ENCODE measurements around the gene GIPR.
A peak's percentile ranks its signal among the peaks of the same experiment; 100 is the strongest.
"Not testable (repeated sequence)": the region's sequence is repeated elsewhere in the genome, so short reads cannot be mapped to it uniquely, and the experiment has no call there.

The GIPR gene

DNA sequence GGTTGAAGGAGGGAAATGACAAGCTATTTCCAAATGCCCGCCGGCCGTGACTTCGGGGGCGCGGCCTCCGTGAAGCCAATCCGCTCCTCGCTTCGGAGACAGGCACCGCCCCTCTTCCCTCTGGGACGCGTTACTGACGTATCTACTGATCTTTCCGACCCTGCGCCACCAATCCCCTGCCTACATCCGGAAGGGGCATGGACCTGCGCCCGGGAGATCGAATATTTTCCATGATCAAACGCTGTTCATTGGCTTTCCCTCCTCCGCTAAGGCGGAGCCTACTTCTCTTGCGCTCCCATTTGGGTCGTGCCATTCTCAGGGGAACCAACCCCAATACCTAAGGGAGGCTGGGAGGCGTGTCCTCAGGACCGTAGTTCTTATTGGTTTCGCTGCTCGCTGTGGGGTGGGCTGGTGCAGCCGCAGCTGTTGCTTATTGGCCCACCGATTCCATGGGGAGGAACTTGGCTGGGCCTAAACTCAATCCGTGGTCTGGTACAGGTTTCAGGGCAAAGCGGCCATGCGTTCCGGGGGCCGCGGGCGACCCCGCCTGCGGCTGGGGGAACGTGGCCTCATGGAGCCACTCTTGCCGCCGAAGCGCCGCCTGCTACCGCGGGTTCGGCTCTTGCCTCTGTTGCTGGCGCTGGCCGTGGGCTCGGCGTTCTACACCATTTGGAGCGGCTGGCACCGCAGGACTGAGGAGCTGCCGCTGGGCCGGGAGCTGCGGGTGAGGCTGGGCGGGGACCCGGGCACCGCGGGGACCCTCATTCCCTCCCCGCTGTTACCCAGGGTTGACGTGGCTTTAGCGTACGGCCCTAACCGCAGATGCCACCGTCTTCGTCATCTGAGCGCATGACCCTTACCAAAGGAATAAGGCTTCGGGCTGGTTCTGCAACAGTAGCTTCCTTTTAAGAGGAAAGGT, 24.4 kb downstream of the GIPR start, which contains the start of gene QPCTL:
QPCTL (plus strand) TSS at position 480 of the 919 bp plus-strand sequence; CDS start at position 518, 38 bp downstream.
- DNase-seq = peak; percentile 100

DNA sequence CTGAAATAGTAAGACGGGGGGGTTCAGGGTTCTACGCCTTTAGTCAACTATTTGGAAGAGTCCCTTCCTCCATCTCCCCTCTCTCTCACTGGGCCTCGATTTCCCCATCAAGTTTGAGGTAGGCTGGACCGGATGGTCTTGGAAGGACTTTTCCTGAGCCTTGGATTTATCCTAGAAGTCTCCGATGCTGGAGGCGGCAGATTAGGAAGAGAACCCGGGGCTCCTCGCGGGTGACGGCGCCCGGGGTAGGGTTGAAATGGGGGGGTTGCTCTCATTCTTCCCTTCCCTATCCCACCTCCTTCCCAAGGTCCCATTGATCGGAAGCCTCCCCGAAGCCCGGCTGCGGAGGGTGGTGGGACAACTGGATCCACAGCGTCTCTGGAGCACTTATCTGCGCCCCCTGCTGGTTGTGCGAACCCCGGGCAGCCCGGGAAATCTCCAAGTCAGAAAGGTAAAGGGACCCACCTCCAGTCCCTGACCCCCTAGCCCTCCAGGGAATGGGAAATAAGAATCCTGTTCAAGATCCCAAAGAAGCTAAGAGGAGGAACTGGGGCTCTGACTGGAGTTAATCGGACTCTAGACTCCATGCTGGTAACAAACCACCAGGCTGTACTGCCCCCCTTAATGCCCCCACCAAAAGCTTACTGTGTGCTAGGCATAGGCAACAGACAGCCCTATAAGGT, 25.2 kb downstream of the GIPR start:
- DNase-seq = peak; percentile 85

DNA sequence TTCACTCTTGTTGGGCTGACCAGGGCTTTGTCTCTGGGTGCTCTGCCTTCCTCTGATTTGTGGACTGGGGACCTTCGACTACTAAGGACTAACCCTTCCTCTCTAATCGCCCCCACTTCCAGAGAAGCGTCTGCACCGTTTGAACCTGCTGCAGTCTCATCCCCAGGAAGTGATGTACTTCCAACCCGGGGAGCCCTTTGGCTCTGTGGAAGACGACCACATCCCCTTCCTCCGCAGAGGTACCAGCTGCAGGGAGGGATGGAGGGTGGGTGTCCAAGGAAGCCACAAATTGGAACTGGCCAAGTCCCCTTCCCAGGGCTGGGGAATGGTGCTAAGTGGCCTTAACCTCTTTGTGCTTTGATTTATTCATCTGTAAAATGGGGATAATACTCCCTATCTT, 33.7 kb downstream of the GIPR start:
- no peak for DNase-seq

DNA sequence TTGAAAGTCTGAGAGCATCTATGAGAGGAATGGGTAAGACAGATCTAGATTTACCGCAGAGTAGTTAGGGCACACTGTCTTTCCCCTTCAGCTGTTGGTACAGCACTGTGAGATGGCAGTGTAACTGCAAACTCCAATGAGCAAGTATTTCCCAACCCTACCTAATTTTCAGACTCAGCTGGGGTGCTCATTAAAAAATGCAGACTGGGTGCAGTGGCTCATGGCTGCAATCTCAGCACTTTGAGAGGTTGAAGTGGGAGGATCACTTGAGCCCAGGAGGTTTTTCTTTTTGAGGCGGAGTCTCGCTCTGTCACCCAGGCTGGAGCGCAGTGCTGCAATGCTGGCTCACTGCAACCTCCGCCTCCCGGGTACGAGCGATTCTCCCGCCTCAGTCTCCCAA, 37.1 kb downstream of the GIPR start:
- DNase-seq = no peak

DNA sequence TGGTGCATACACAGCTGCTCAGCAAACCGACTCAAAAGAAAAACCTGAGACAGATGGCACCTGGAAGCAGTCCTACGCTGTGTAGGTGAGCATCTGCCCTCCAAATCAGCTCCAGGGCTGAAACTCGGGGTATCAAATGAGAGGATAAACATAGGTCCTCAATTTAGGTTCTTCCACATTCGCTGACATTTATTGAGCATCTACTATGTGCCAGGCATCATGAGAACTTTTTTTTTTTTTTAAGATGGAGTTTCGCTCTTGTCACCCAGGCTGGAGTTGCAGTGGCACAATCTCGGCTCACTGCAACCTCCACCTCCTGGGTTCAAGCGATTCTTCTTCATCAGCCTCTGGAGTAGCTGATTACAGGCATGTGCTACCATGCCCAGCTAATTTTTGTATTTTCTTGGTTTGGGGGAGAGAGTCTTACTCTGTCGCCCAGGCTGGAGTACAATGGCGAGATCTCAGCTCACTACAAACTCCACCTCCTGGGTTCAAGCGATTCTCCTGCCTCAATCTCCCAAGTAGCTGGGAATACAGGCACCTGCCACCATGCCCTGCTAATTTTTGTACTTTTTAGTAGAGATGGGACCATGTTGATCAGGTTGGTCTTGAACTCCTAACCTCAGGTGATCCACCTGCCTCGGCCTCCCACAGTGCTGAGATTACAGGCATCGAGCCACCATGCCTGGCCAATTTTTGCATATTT, 37.8 kb downstream of the GIPR start:
- DNase-seq = no peak

DNA sequence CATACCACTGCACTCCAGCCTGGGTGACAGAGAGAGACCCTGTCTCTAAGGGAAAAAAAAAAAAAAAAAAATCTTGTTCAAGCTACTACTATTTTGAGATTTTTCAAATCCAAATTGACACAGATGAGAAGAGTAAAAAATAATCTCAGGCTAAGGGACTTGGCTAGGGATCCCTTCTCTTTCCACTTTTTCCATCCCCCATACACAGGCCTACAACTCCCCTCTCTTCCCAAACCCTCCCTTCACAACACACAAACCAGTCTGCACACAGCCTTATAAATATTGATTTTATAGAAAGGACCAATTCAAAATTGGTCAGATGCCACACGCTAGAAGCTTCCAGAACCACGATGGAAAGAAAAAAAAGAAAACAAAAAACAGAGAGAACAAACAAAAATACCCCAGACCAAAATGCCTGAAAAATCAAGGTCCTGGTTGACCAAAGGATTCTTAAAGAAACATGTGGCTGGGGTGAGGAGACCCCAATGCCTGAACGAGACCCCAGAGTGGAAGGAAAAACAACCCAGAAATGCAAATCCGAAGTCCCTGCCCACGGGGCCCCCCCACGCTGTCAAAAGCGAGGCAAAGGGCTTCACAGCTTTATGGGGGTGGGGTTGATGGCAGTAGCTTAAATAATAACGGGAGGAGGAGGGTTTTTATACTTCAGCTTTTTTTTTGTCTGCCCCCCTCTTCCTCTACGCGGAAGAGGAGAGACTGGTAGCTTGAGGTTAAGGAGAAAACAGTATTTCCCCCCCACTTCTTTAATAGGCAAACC, 42.5 kb downstream of the GIPR start:
- DNase-seq = no peak

DNA sequence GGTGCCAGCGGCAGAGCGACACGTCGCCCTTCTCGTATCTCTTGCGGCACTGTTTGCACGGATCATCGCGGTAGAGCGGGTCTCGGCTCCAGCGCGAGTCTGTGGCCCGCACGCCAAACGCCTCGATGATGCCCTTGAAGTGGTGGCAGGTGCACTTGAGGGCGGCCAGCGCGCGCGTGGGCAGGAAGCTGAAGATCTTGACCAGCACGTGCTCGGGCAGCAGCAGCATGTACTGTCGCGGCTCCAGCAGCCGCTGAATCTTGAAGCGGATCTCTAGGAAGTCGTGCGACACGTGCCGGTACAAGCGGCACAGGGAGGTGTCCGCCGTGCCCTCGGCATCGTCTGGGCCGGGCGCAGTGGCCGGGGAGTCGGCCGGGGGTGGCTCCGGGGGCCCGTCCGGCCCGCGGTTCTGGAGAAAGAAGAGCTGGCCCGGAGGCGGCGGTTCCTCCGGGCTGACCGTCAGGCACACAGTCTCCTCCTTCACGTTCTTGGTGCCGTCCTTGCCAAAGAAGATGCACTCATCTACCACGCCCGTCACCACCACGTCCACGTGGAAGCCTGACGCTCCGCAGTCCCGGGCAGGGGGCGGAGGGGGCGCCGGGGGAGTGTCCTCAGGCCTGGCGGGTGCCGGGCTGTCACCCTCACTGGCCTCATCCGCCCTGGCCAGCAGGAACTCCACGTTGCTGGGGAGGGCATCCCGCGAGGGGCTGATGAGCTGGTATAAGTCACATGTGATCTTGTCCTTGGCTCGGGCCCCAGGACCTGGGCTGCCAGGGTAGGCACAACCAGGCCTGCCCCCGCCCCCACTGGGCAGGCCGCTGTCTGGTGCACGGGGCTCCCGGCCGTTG, 44.1 kb downstream of the GIPR start:
- DNase-seq = no peak

DNA sequence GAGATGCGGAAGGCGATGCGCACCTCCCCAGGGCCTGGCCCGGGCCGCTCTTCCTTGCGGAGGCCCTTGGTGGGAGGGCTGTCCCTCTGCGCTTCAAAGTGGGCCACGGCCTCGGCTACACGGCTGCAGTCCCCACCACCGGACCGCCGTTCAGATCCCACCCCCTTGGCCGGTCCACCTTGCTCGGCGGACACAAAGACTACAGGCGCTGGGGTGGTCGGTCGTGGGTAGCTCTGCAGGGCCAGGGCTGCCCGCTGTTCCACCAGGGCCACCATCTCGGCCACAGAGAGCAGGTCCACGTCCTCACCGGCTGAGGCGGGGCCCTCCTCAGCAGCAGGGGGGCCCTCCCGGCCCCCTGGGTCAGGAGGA, 44.7 kb downstream of the GIPR start:
- DNase-seq = no peak

DNA sequence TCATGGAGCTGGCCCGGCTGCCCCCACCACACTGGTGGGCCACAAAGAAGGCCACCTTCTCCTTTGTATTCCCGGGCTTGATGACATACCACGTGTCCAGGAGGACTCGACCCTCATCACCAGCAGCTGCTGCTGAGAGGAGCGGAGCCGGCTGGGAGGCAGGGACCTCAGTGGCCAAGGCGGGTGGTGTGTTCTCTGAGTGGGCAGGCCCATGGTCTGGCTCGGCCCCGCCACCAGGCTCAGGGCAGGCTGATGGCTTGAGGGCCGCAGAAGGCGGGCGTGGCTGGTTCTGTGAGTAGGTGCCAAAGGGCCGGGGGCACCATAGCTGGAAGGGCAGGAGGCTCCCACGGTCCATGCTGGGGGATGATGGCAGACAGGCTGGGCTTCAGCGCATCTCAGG, 45.1 kb downstream of the GIPR start:
- no peak for DNase-seq

DNA sequence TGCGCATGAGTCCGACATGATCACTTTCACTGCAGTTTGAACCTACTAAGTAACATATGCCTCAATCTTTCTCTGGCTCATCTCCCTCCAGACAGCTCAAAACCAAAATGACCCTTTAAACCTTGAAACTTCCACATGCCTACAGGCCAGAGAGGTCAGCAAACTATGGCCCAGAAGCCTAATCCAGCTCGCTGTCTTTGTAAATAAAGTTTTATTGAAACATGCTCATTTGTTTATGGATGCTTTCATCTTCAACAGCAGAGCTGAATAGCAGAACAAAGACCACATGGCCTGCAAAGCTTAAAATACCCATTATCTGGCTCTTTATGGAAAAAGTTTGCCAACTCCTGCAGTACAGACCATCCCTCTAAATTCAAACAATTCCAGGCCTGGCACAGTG, 47.1 kb downstream of the GIPR start:
- DNase-seq = no peak

DNA sequence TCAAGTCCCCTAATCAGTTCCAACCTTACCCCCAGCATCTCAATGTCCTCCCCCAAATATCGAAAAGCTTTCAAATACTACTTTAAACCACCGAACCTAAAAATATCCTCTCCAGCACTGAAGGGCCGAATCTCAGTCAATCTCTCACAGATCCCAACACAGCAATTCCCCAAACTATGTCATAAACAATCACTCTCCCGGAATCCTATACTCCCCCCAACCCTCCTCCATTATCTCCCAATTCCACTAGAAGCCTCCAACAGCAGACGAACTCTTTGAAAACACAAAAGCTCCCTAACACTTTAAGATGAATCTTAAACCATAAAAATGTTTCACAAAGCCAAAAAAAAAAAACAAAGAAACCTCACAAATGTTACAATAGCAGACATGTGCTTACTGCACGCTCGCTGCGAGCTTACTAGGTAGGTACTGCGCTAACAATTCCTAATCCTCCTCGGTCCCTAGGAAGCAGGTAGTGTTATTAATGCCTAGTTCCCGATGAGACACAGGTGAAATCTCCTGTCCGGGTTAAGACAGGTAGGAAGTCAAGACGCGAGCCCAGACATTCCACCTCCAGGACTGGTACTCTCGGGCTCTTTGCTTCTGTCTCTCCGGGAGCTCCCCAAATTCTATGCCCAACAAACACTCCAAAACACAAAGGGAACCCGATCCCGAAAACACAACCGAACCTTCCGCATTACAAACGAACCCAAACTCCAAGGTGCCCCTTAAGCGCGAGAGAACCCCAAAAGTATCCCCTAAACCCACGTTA, 48.5 kb downstream of the GIPR start:
- DNase-seq = no peak

DNA sequence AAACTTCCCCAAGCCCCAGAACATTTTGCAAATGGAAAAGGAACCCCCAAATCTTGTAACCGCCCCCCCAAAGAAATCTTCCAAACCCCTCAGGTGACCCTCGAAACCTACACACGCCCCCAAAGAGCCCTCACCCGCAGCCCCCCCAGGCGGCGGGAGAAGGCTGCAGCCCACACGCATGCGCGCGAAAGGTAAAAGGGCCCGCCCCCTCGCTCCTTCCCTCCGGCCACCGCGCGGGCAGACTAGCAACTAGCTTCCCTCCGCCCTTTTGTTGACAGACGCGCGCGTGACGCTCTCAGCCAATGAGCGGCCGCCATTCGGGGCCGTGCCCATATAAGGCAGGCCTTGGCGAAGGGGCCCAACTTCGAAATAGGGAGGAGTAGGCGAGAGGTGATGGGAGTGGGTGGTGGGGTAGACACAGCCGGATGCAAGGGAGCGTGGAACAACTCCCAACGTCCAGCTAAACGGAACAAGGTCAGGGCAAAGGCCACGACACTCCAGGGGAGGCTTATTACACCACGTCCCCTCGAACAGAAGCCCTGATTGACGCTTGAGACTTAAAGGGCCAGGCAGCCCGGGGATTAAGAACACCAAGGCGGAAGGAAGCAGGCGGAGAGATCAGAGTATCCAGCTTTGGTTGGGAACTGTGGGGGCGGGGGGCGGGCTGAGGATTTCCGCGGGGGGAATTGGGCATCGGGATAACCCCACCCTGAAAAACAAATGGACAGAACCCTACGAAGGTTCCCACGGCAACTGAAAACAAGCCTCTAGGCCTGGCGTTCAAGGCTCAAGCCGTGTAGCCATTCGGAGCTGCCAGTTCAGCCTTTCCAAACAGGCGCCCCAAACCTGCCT, 49.3 kb downstream of the GIPR start:
- peak; percentile 97 for DNase-seq

DNA sequence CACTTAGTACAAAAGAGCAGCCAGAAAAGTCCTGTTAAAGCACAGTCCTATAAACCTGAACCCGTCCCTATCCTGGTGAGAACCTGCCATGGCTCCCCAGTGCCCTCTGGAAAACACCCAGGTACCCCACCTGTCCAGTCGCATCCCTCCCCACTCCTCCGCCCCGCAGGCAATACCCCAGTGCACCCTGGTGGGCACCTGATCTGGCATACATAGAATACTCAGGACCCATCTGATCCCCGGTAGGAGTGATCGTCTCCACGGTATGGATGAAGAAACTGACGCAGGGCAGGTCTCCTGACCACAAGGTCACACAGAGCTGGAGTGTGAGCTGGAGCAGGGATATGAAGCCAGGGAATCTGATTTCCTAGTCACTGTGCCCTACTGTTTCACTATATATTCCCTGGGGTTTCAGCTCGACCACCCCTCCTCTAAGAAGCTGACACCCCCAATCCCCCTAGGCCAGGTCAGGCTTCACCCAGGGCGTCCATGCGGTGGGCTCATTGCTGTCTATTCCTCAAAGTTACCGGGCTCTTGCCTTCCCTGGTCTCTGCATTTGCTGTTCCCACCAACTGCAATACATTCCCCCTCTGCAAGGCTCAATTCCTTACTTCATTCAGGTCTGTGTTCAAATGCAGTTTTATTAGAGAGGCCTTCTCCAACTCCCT, 50.1 kb downstream of the GIPR start:
- no peak for DNase-seq

DNA sequence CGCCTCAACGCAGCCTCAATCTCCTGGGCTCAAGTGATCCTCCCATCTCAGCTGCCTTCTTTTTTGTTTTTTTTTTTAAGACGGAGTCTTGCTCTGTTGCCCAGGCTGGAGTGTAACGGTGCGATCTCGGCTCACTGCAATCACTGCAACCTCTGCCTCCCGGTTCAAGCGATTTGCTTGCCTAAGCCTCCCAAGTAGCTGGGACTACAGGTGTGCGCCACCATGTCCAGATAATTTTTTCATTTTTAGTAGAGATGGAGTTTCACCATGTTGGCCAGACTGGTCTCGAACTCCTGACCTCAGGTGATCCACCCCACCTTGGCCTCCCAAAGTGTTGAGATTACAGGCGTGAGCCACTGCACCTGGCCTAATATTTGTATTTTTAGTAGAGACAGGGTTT, 52.0 kb downstream of the GIPR start:
- DNase-seq = not testable (repeated sequence)

DNA sequence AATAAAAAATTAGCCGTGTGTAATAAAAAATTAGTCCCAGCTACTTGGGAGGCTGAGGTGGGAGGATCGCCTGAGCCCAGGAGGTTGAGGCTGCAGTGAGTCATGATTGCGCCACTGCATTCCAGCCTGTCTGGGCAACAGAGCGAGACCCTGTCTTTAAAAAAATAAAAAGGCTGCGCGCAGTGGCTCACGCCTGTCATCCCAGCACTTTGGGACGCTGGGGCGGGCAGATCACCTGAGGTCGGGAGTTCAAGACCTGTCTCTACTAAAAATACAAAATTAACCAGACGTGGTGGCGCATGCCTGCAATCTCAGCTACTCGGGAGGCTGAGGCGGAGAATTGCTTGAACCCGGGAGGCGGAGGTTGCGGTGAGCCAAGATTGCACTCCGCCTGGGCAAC, 60.7 kb downstream of the GIPR start:
- not testable (repeated sequence) for DNase-seq

DNA sequence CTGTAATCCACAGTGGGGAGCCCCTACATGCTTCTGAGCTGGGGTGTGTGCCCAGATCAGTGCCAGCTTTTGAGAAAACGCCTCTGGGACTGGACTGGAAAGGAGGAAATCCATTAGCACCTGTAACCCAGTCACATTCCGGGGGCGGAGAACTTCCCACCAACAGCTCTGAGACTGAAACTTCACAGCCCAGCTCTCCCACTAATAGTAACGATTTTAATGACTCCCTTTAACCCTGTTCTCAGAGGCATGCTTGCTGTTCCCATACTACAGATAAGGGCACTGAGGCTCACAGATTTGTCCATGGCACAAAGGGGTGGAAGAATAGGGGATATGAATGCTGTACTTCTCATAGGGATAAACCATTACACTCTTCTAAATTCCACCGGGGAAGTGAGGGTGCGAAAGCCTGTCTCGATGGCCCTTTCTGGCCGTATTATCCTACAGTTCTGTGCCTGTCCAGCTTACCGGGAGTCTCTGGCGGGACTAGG, 61.8 kb downstream of the GIPR start:
- no peak for DNase-seq

DNA sequence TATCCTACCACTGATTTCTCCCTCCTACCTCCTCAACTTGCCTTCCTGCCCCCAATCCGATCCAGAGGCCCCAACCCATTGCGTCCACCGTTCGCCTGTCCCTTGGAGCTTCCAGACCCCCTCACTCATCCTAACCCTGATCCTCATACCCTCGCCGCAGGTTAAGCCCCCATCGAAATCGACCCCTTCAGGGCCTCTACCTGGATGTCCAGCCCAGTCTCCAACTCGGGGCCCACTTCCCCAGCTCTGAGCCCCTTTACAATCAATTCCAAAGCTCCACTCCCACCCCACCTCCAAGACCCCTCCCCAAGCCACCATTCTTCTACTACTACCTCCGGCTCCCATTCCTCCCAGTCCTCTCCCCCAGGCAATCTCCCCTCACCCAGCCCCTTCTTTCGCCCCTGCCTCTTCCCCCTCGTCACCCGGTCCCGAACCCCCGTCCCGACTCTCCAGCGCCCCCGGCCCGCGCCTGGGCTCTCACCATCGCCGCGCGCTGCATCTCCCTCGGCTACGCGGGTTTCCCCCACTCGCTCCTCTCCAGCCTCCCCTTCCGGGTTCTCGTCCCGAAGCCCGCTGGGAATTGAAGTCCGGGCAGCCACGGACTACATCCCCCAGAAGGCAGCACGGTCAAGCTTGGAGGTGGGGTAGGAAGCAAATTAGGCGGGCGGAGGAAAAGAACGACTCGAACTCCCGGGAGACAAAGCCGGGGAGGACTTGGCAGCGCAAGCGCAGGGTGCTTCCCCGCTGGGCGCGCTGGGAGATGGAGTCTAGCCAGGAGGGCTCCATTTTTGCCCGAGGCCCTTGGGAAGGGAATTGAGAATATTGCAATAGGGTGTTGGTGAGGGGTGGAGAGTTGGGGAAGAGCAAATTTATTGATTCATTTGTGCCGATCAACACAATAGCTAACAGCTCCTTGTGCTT, 62.6 kb downstream of the GIPR start, which contains the start of gene FBXO46:
FBXO46 (minus strand) TSS at position 529 of the 921 bp plus-strand sequence. CDS start 17,401 bp downstream, outside the sequence.
- DNase-seq = peak; percentile 97

All from retina (tissue), 1 donor.